ENCODE results near the gene RHOF.

The RHOF gene

GRCh38 chr12:121828826-121829225, 35.3 kb upstream of the RHOF start:
- H3K4me2 ChIP-seq (ENCODE audit: low read depth, low read length, poor library complexity, severe bottlenecking), result no peak overlapping the region
- no peak overlapping the region for H3K27ac ChIP-seq (ENCODE audit: low read depth, low read length)
- H3K4me3 ChIP-seq (ENCODE audit: insufficient read depth, low read length, poor library complexity, severe bottlenecking), result no peak overlapping the region
- no peaks in the 10 kb centered on the region for H3K9me2 ChIP-seq (replicated peaks; ENCODE audit: insufficient read depth, low read length)
- H3F3A ChIP-seq (ENCODE audit: insufficient read depth), result peaks cover 4% of the 10 kb centered on the region; the same call in 1 of the 2 replicates
- H2AFZ ChIP-seq (ENCODE audit: low read depth, low read length, severe bottlenecking), result no peak overlapping the region
- H4K20me1 ChIP-seq (ENCODE audit: low read depth, low read length), result no peaks in the 10 kb centered on the region
- TF ChIP-seq CTCF (IDR thresholded peaks at IDR 0.05; ENCODE audit: insufficient read depth, low read length, poor library complexity, severe bottlenecking) (no peak), EZH2phosphoT487 (conservative IDR thresholded peaks at IDR 0.05; ENCODE audit: low read length) (no peak)
- no peak overlapping the region for H3K9ac ChIP-seq (ENCODE audit: low read length)
- H3K36me3 ChIP-seq (ENCODE audit: low read length), result peaks cover 18% of the 10 kb centered on the region; the same call in 1 of the 2 replicates
- H3K27me3 ChIP-seq (ENCODE audit: low read length), result no peaks in the 10 kb centered on the region
- no peaks in the 10 kb centered on the region for H3K9me3 ChIP-seq (ENCODE audit: insufficient read depth, low read length)
- no peaks in the 10 kb centered on the region for H3K79me2 ChIP-seq (ENCODE audit: insufficient read depth, low read length)

GRCh38 chr12:121828306-121828705, 34.8 kb upstream of the RHOF start:
- H3K9me2 ChIP-seq (replicated peaks; ENCODE audit: insufficient read depth, low read length), result no peaks in the 10 kb centered on the region
- H3F3A ChIP-seq (ENCODE audit: insufficient read depth), result peaks cover 4% of the 10 kb centered on the region; the same call in 1 of the 2 replicates
- H3K27me3 ChIP-seq (ENCODE audit: low read length), result no peaks in the 10 kb centered on the region
- H3K9ac ChIP-seq (ENCODE audit: low read length), result no peak overlapping the region
- H3K36me3 ChIP-seq (ENCODE audit: low read length), result peaks cover 18% of the 10 kb centered on the region; the same call in 1 of the 2 replicates
- no peaks in the 10 kb centered on the region for H4K20me1 ChIP-seq (ENCODE audit: low read depth, low read length)
- no peak overlapping the region for H3K4me3 ChIP-seq (ENCODE audit: insufficient read depth, low read length, poor library complexity, severe bottlenecking)
- TF ChIP-seq EZH2phosphoT487 (conservative IDR thresholded peaks at IDR 0.05; ENCODE audit: low read length) (no peak), CTCF (IDR thresholded peaks at IDR 0.05; ENCODE audit: insufficient read depth, low read length, poor library complexity, severe bottlenecking) (no peak)
- no peaks in the 10 kb centered on the region for H3K9me3 ChIP-seq (ENCODE audit: insufficient read depth, low read length)
- no peak overlapping the region for H2AFZ ChIP-seq (ENCODE audit: low read depth, low read length, severe bottlenecking)
- H3K4me2 ChIP-seq (ENCODE audit: low read depth, low read length, poor library complexity, severe bottlenecking), result no peak overlapping the region
- H3K27ac ChIP-seq (ENCODE audit: low read depth, low read length), result no peak overlapping the region
- no peaks in the 10 kb centered on the region for H3K79me2 ChIP-seq (ENCODE audit: insufficient read depth, low read length)

DNA sequence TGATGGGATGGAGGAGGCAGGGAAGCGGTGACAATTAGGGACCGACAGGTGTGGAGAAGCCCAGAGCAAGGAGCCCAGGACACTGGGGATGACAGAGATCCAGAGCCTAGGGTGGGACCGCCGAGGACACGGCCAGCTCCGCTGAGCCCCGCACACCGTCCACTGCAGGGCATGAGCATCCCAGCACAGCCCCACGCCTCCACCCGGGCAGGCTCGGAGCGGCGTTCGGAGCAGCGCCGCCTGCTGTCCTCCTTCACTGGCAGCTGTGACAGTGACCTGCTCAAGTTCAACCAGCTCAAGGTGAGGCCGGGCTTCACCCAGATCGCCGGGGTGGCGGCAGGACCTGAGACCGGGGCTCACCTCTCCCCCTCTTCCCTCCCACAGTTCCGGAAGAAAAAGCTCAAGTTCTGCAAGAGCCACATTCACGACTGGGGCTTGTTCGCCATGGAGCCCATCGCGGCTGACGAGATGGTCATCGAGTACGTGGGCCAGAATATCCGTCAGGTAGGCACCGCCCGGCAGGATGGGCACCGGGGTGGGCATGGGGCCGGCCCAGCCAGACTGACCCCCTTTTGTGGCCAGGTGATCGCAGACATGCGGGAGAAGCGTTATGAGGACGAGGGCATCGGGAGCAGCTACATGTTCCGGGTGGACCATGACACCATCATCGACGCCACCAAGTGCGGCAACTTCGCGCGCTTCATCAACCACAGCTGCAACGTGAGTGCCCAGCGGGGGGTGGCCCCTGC, 34.0 kb upstream of the RHOF start:
- H3K9me2 ChIP-seq (replicated peaks; ENCODE audit: insufficient read depth, low read length), result no peaks in the 10 kb centered on the region
- H3K27ac ChIP-seq (ENCODE audit: low read depth, low read length), result no peak overlapping the region
- H2AFZ ChIP-seq (ENCODE audit: low read depth, low read length, severe bottlenecking), result no peak overlapping the region
- H3K4me2 ChIP-seq (ENCODE audit: low read depth, low read length, poor library complexity, severe bottlenecking), result no peak overlapping the region
- H4K20me1 ChIP-seq (ENCODE audit: low read depth, low read length), result no peaks in the 10 kb centered on the region
- TF ChIP-seq CTCF (IDR thresholded peaks at IDR 0.05; ENCODE audit: insufficient read depth, low read length, poor library complexity, severe bottlenecking), result no peak
- TF ChIP-seq EZH2phosphoT487 (conservative IDR thresholded peaks at IDR 0.05; ENCODE audit: low read length), result no peak
- no peaks in the 10 kb centered on the region for H3K27me3 ChIP-seq (ENCODE audit: low read length)
- no peaks in the 10 kb centered on the region for H3K9me3 ChIP-seq (ENCODE audit: insufficient read depth, low read length)
- no peaks in the 10 kb centered on the region for H3K79me2 ChIP-seq (ENCODE audit: insufficient read depth, low read length)
- no peak overlapping the region for H3K9ac ChIP-seq (ENCODE audit: low read length)
- H3K4me3 ChIP-seq (ENCODE audit: insufficient read depth, low read length, poor library complexity, severe bottlenecking), result no peak overlapping the region
- H3K36me3 ChIP-seq (ENCODE audit: low read length), result peaks cover 18% of the 10 kb centered on the region; the same call in 1 of the 2 replicates
- peaks cover 3% of the 10 kb centered on the region; the same call in 1 of the 2 replicates for H3F3A ChIP-seq (ENCODE audit: insufficient read depth)
